NCI-H1417 treated with DMSO at 0.1 percent for 48 hours (cell line): Measurements from ENCODE around the gene PEX19.

Source experiments
- DNase-seq: peaks from one replicate; lab custom pipeline; 2025; lab: John Stamatoyannopoulos, UW

Gene PEX19

DNA sequence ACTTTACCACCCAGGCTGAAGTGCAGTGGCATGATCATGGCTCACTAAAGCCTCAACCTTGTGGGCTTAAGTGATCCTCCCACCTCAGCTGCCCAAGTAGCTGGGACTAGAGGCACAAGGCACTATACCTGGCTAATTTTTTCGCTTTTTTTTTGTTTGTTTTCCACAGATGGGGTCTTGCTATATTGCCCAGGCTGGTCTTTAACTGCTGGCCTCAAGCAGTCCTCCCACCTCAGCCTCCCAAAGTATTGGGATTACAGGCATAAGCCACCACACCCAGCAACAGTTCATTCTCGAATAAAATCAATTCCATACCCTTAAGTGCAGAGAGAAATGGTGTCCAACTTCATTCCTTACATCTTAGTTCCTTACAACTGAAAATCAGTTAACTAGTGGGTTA, 47.4 kb downstream of the PEX19 start:
- no peak for DNase-seq

DNA sequence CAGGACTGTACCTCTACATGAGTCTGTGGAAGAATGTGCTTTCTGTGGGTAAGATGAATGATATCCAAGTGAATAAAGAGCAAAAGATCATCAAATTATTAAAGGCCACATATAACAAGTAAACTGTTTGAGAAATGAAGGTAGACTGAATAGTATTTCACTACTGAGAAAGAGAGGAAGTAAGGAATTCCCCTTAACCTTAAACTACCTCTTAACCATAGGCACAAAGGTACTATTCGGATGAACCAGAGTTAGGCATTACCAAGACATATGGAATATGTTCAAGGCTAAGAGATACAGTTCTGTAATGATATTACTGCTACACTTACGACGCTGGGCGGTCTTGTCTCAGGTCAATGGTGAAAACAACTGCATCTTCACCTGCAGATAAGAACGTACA, 48.1 kb downstream of the PEX19 start:
- no peak for DNase-seq

DNA sequence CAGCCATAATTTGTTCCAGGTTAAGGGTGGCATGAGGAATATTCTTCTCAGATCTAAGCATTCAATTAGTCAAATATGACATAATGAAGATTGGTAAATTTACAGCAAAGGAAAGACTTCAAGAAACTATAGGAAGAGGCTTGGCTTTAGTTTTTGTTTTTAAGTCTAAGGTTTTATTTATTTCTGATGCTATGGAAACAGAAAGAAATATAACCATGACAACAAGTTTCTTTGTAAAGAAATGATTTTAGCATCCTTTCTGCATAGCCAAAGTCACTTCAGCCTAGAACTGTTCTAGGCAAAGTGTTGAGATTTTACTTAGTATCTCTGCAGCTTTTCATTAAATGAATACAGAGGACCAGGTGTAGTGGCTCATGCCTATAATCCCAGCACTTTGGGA, 52.0 kb downstream of the PEX19 start:
- no peak for DNase-seq

DNA sequence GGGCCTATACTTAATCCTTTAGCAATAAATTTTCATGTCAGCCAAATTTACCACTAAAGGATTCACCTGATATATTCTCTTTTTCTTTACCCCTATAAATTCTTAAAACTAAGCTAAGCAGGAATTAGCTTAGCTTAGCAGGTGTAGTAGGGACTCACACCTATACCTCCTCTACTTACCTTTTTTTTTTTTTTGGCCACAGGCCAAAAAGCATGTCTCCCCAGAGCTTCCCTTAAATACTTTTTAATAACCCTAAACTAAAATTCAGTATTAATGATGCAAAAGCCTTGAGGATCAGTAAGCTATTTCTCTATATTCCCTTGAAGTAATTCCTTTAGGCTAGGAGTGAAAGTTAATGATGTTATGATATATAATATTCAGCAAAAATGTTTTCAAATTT, 56.5 kb downstream of the PEX19 start:
- DNase-seq: no peak

DNA sequence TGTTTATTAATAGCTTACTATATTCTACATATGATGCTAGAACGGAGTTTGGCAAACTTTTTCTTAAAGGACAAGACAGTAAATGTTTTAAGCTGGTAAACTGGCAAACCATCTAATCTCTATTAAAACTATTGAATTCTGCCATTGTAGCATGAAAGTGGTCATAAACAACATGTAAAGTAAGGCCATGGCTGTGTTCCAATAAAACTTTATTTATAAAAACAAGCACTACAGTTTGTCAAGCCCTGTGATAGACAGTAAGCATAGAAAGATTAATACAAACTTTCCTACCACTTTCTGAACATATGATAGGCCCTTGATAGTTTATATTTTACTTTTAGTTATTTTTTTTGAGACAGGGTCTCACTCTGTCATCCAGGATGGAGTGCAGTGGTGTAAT, 57.4 kb downstream of the PEX19 start:
- no peak for DNase-seq

DNA sequence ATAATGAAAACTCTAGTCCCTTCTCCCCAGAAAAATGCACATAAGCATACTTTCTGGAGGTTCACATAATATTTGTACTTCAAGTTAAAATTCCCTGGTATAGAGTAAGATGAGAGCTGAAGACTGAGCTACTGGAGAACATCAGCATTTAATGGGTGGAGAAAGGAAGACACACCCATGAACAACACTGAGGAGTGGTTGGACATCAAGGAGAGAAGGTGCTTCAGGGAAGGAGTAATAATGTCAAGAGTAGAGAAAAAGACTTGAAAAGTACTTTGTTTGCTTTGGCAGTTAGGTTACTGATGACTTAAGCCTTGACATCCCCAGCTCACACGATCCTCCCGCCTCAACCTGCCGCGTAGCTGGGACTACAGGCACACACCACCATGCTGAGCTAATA, 57.9 kb downstream of the PEX19 start:
- DNase-seq: no peak
